Islet of Langerhans (tissue), 1 donor: ENCODE data around the gene OTX2.

Source experiments
- FAIRE-seq: peaks from one replicate; lab custom pipeline; 2011; peaks lifted over from hg19 to GRCh38; lab: Jason Lieb, UNC

Gene OTX2

GRCh38 chr14:56810147-56810719 lies at the start of gene OTX2:
TSS of gene OTX2 (minus strand) at chr14:56810479. CDS start at chr14:56805456, 5,023 bp downstream.
- FAIRE-seq = no peak

GRCh38 chr14:56858422-56858821 lies 48.1 kb upstream of the OTX2 start:
- no peak for FAIRE-seq

- no peak for FAIRE-seq
These were observed 46.9 kb upstream of the OTX2 start for GRCh38 chr14:56857216-56857615.

- FAIRE-seq = no peak
These were observed 45.7 kb upstream of the OTX2 start for GRCh38 chr14:56855891-56856461.

GRCh38 chr14:56854325-56854724 lies 44.0 kb upstream of the OTX2 start:
- no peak for FAIRE-seq

GRCh38 chr14:56846970-56847930 lies 37.0 kb upstream of the OTX2 start:
- FAIRE-seq = no peak

GRCh38 chr14:56844406-56845002 lies 34.2 kb upstream of the OTX2 start:
- no peak for FAIRE-seq

- no peak for FAIRE-seq
These were observed 31.3 kb upstream of the OTX2 start for GRCh38 chr14:56841611-56842010.

- FAIRE-seq = no peak
These were observed 29.9 kb upstream of the OTX2 start for GRCh38 chr14:56840221-56840620.

GRCh38 chr14:56829151-56829550 lies 18.9 kb upstream of the OTX2 start:
- FAIRE-seq = no peak

GRCh38 chr14:56826214-56826613 lies 15.9 kb upstream of the OTX2 start:
- FAIRE-seq = no peak

- FAIRE-seq = no peak
These were observed 11.7 kb upstream of the OTX2 start for GRCh38 chr14:56821805-56822610.

GRCh38 chr14:56821177-56821576 lies 10.9 kb upstream of the OTX2 start:
- FAIRE-seq = no peak

- no peak for FAIRE-seq
These were observed 7.2 kb upstream of the OTX2 start for GRCh38 chr14:56817396-56817921.

- FAIRE-seq = no peak
These were observed 6.5 kb upstream of the OTX2 start for GRCh38 chr14:56816574-56817391.

- peak; percentile 66 for FAIRE-seq
These were observed 5.5 kb upstream of the OTX2 start for GRCh38 chr14:56815745-56816144.

GRCh38 chr14:56814969-56815700 lies 4.9 kb upstream of the OTX2 start:
- peak; percentile 33 for FAIRE-seq

GRCh38 chr14:56814519-56814959 lies 4.3 kb upstream of the OTX2 start:
- no peak for FAIRE-seq

- no peak for FAIRE-seq
These were observed 2.9 kb upstream of the OTX2 start for GRCh38 chr14:56813143-56813551.
